Colonic mucosa (tissue), 4 donors: ENCODE data around the gene JMJD1C. TPM values are rescaled to one million over a fixed set of nuclear protein-coding genes. Genes with fewer than 3 reads are reported as not detected.

Experiments
- DNase-seq: peaks from one replicate; pipeline ENCODE4 v3.0.0-alpha.2; 2020
- H3K27ac ChIP-seq: fragments of 200-600 bp; one replicate; pipeline ENCODE4 v1.8.0; 2021
- H3K27me3 ChIP-seq: fragments of 200-600 bp; one replicate; pipeline ENCODE4 v1.8.0; 2021
- H3K36me3 ChIP-seq: fragments of 200-600 bp; one replicate; pipeline ENCODE4 v1.8.0; 2021
- H3K4me1 ChIP-seq: fragments of 200-600 bp; one replicate; pipeline ENCODE4 v1.8.0; 2021; ENCODE audit warnings: mild to moderate bottlenecking
- H3K4me3 ChIP-seq: fragments of 200-600 bp; one replicate; pipeline ENCODE4 v1.8.0; 2021
- H3K9ac ChIP-seq, 2 donors: one replicate each; pipeline ENCODE4 v1.7.0; 2013; ENCODE audit warnings: control low read depth in 2 of 2, low read depth in 2 of 2, low read length in 2 of 2
- H3K9me3 ChIP-seq: fragments of 200-600 bp; one replicate; pipeline ENCODE4 v1.8.0; 2021
- intact Hi-C: fragments of 100-400 bp; cut with DNase I; formaldehyde crosslinking; loops from one replicate; pipeline ENCODE4 v1.14.1; 2022
- total RNA-seq, 2 donors: library from RNA; stranded (reverse); fragmentation: NEBNext Ultra II Directional in 1 of 2; extraction: Animal tissue kit (Norgen Biotek cat#: 25700) in 1 of 2; gene quantifications; one replicate each; pipeline ENCODE4 v1.2.1, GENCODE V29; 2021
- TF ChIP-seq, protein P1 (sequence below): fragments of 200-600 bp; IDR thresholded peaks from one replicate; pipeline ENCODE4 v1.8.0; 2022; ENCODE audit warnings: antibody characterized with exemption, mild to moderate bottlenecking
- donor health status: healthy.
- donor health status: DM: no; HTN: no; CAD: no.
- donor health status: DM: no; HTN: no; CAD: no.

Gene JMJD1C
- total RNA-seq, 2 donors from 2014 or later, result 37.7 to 72.2 TPM

DNA sequence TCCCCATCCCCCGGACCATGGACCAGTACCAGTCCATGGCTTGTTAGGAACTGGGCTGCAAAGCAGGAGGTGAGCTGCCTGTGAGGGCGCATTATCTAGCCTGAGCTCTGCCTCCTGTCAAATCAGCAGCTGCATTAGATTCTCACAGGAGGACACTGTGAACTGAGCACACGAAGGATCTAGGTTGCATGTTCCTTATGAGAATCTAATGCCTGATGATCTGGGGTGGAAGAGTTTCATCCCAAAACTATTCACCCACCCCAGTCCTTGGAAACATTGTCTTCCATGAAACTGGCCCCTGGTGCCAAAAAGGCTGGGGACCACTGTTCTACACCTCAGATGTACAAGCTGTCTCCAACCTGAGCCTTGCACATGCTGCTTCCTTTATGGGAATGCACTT lies 24.1 kb upstream of the JMJD1C start:
- no peaks in the 10 kb centered on the region for H3K9me3 ChIP-seq
- no peak for DNase-seq
- TF ChIP-seq, protein P1, sequence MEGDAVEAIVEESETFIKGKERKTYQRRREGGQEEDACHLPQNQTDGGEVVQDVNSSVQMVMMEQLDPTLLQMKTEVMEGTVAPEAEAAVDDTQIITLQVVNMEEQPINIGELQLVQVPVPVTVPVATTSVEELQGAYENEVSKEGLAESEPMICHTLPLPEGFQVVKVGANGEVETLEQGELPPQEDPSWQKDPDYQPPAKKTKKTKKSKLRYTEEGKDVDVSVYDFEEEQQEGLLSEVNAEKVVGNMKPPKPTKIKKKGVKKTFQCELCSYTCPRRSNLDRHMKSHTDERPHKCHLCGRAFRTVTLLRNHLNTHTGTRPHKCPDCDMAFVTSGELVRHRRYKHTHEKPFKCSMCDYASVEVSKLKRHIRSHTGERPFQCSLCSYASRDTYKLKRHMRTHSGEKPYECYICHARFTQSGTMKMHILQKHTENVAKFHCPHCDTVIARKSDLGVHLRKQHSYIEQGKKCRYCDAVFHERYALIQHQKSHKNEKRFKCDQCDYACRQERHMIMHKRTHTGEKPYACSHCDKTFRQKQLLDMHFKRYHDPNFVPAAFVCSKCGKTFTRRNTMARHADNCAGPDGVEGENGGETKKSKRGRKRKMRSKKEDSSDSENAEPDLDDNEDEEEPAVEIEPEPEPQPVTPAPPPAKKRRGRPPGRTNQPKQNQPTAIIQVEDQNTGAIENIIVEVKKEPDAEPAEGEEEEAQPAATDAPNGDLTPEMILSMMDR, result no peak
- no peak overlapping the region for H3K27ac ChIP-seq
- no peaks in the 10 kb centered on the region for H3K36me3 ChIP-seq
- no peaks in the 10 kb centered on the region for H3K4me1 ChIP-seq
- H3K9ac ChIP-seq, result no peak overlapping the region
- intact Hi-C loops, result no loop called here
- no peak overlapping the region for H3K4me3 ChIP-seq
- no peaks in the 10 kb centered on the region for H3K27me3 ChIP-seq

DNA sequence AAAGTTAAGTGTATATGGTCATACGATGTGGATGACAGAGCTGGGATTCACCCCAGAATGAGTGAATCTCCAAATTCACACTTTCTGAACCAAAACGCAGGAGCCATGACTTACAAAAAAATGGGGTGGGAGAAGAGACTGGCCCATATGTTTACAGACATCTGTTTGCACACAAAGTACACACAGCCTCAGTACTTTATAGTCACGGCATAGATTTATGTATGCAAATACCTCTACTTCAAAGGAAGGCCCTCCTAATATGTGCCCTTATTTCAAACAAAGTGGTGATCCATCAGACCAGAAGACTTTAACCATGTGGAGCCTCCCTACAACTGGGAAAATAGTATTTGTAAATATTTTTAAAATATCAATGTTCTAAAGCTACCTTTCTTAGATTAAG lies 22.2 kb upstream of the JMJD1C start:
- no peak overlapping the region for H3K27ac ChIP-seq
- intact Hi-C loops, result no loop called here
- DNase-seq, result no peak
- no peaks in the 10 kb centered on the region for H3K27me3 ChIP-seq
- no peaks in the 10 kb centered on the region for H3K9me3 ChIP-seq
- no peaks in the 10 kb centered on the region for H3K36me3 ChIP-seq
- no peak overlapping the region for H3K9ac ChIP-seq
- no peak overlapping the region for H3K4me3 ChIP-seq
- no peaks in the 10 kb centered on the region for H3K4me1 ChIP-seq
- TF ChIP-seq, protein P1, result no peak

DNA sequence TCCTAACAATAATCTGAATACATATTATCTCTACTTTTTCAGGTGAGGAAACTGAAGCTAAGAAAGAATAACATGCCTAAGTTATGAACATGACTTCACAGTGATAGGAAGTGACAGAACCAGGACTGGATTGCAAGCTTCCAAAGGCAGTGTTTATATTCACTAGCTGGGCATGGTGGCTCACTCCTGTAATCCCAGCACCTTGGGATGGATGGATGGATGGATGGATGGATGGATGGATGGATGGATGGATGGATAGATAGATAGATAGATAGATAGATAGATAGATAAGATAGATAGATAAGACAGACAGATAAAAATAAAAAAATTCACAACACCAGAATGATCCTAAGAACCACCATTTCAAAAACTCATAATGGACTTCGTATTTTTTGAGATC lies 18.2 kb upstream of the JMJD1C start:
- Histone ChIP-seq H3K4me1 (no peaks in the 10 kb centered on the region), H3K36me3 (no peaks in the 10 kb centered on the region), H3K27me3 (no peaks in the 10 kb centered on the region), H3K9ac (no peak overlapping the region), H3K9me3 (no peaks in the 10 kb centered on the region), H3K27ac (no peak overlapping the region), H3K4me3 (no peak overlapping the region)
- intact Hi-C loops, result no loop called here
- TF ChIP-seq, protein P1, result no peak
- no peak for DNase-seq

DNA sequence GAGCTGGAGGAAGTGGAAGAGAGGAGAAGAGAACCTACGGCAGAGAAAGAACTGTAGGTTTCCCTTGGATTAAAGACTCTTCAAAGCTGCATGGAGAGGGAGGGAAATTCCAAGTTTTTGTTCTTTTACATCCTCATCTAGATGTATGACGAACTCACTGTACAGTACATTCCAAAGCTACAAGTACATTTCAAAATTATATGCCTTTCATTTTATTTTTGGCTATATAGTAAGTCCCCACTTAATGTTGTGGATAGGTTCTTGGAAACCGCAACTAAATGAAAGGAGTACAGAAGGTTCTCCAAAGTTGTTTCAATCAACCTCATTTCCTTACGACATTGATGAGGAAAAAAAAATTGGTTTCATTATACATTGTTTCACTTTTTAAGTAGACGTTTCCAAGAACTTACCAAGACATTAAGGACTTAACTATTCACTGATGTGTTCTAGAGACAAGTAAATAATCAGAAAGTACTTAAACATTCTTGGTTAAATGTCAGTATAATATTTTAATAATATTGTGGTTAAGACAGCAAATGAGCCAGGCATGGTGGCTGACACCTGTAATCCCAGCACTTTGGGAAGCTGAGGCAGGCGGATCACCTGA lies 16.1 kb upstream of the JMJD1C start:
- no peak for DNase-seq
- H3K27ac ChIP-seq, result no peak overlapping the region
- intact Hi-C loops, result no loop called here
- H3K4me3 ChIP-seq, result no peak overlapping the region
- H3K36me3 ChIP-seq, result no peaks in the 10 kb centered on the region
- no peaks in the 10 kb centered on the region for H3K4me1 ChIP-seq
- no peaks in the 10 kb centered on the region for H3K9me3 ChIP-seq
- TF ChIP-seq, protein P1, result no peak
- H3K27me3 ChIP-seq, result no peaks in the 10 kb centered on the region
- no peak overlapping the region for H3K9ac ChIP-seq

DNA sequence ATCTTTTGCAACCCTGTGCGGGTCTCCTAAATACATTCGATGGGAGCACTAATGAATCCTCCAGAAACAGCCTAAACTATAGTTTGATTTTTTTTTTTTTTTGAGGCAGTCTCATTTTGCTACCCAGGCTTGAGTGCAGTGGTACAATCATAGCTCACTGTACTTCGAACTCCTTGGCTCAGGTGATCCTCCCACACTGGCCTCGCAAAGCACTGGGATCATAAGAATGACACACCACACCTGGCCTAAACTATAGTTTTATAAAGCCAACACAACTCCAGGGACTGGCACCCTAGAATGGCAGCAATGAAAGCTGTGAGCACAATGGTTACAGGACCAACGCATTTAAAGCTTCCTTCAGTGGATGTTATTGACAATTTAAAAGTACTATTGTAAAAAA lies 14.5 kb upstream of the JMJD1C start:
- peak; percentile 52 for DNase-seq
- no peaks in the 10 kb centered on the region for H3K4me1 ChIP-seq
- H3K27ac ChIP-seq, result no peak overlapping the region

More for the DNA sequence above, 14.5 kb upstream of the JMJD1C start:
- intact Hi-C loops, result no loop called here
- Histone ChIP-seq H3K4me3 (no peak overlapping the region), H3K36me3 (no peaks in the 10 kb centered on the region), H3K9ac (no peak overlapping the region), H3K27me3 (no peaks in the 10 kb centered on the region), H3K9me3 (no peaks in the 10 kb centered on the region)
- TF ChIP-seq, protein P1, result no peak
